ENCODE results near the gene PCDHB16. TPM values are rescaled to one million over a fixed set of nuclear protein-coding genes. Genes with fewer than 3 reads are reported as not detected.
"Not testable (repeated sequence)": the region's sequence is repeated elsewhere in the genome, so short reads cannot be mapped to it uniquely, and the experiment has no call there.

Gene PCDHB16
- total RNA-seq, 2 experiments from 2014 or later: not detected

DNA sequence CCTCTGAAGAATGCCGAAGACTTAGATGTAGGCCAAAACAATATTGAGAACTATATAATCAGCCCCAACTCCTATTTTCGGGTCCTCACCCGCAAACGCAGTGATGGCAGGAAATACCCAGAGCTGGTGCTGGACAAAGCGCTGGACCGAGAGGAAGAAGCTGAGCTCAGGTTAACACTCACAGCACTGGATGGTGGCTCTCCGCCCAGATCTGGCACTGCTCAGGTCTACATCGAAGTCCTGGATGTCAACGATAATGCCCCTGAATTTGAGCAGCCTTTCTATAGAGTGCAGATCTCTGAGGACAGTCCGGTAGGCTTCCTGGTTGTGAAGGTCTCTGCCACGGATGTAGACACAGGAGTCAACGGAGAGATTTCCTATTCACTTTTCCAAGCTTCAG is 32.4 kb downstream of the PCDHB16 start:
- H3K27ac Mint-ChIP-seq; CTCF ChIA-PET; H3K4me1 Mint-ChIP-seq (ENCODE audit: low read depth); intact Hi-C loops (cut with micrococcal nuclease); DNase-seq; H3K4me3 Mint-ChIP-seq; POLR2A ChIA-PET; ATAC-seq: not testable (repeated sequence)
- Mint-ChIP-seq H3K9me3 (peaks cover 14% of the 10 kb centered on the region), H3K36me3 (ENCODE audit: low read depth) (peaks cover 10% of the 10 kb centered on the region), H3K27me3 (peaks cover 45% of the 10 kb centered on the region)

DNA sequence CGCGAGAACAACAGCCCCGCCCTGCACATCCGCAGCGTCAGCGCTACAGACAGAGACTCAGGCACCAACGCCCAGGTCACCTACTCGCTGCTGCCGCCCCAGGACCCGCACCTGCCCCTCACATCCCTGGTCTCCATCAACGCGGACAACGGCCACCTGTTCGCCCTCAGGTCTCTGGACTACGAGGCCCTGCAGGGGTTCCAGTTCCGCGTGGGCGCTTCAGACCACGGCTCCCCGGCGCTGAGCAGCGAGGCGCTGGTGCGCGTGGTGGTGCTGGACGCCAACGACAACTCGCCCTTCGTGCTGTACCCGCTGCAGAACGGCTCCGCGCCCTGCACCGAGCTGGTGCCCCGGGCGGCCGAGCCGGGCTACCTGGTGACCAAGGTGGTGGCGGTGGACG is 33.3 kb downstream of the PCDHB16 start:
- H3K27ac Mint-ChIP-seq; CTCF ChIA-PET; ATAC-seq; H3K4me3 Mint-ChIP-seq; H3K4me1 Mint-ChIP-seq (ENCODE audit: low read depth); intact Hi-C loops (cut with micrococcal nuclease); DNase-seq; POLR2A ChIA-PET: not testable (repeated sequence)
- H3K9me3 Mint-ChIP-seq: peaks cover 16% of the 10 kb centered on the region
- peaks cover 42% of the 10 kb centered on the region for H3K27me3 Mint-ChIP-seq
- H3K36me3 Mint-ChIP-seq (ENCODE audit: low read depth): peaks cover 10% of the 10 kb centered on the region

DNA sequence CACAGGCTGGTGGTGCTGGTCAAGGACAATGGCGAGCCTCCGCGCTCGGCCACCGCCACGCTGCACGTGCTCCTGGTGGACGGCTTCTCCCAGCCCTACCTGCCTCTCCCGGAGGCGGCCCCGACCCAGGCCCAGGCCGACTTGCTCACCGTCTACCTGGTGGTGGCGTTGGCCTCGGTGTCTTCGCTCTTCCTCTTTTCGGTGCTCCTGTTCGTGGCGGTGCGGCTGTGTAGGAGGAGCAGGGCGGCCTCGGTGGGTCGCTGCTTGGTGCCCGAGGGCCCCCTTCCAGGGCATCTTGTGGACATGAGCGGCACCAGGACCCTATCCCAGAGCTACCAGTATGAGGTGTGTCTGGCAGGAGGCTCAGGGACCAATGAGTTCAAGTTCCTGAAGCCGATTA is 33.8 kb downstream of the PCDHB16 start:
- H3K27me3 Mint-ChIP-seq: peaks cover 41% of the 10 kb centered on the region
- CTCF ChIA-PET: not testable (repeated sequence)

DNA sequence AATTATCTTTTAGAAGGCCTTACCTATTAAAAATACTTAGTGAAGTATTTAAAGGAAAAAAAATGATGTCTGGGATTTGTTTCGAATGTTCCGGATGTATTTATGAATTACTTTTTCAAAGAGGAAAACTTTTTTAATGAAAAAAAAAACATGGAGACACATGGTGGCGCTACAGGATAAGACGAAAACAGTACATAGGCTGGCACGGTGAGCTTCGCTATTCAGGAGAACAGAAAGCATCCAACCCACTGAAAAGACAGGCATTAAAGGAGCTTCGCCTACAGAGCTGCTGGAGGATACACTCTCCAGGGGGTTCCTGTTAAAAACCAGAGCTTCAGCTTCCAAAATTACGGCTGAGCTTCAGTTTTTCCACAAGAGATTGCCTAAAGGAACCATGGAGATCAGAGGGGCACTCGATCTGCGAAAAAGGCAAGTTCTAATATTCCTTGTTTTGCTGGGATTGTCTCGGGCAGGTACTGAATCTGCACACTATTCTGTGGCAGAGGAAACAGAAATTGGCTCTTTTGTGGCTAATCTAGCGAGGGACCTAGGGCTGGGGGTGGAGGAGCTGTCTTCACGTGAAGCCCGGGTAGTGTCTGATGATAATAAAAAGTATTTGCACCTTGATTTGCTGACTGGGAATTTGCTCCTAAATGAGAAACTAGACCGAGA is 41.1 kb downstream of the PCDHB16 start, which contains the start of gene PCDHB14:
TSS of gene PCDHB14 (plus strand) at position 232 of the 672 bp plus-strand sequence. CDS start at position 395, 163 bp downstream.
- intact Hi-C loops (cut with micrococcal nuclease): no loop called here
- no peak for DNase-seq
- ChIA-PET CTCF (interaction anchor here (0.6 to 2.2 kb wide), 14 partner anchors 9 to 341 kb away, joined by 3 to 8 read pairs (median 4); partner anchors contain the start of genes PCDHB11, PCDHB15, PCDHGB5 and TAF7), POLR2A (no interaction called here)
- Mint-ChIP-seq H3K27me3 (peaks cover 38% of the 10 kb centered on the region), H3K36me3 (ENCODE audit: low read depth) (peaks cover 4% of the 10 kb centered on the region), H3K27ac (no peak within 1 kb of the TSS), H3K9me3 (peaks cover 8% of the 10 kb centered on the region), H3K4me1 (ENCODE audit: low read depth) (peaks cover 2% of the 10 kb centered on the region), H3K4me3 (no peak within 1 kb of the TSS)
- TF ChIP-seq, protein P1, sequence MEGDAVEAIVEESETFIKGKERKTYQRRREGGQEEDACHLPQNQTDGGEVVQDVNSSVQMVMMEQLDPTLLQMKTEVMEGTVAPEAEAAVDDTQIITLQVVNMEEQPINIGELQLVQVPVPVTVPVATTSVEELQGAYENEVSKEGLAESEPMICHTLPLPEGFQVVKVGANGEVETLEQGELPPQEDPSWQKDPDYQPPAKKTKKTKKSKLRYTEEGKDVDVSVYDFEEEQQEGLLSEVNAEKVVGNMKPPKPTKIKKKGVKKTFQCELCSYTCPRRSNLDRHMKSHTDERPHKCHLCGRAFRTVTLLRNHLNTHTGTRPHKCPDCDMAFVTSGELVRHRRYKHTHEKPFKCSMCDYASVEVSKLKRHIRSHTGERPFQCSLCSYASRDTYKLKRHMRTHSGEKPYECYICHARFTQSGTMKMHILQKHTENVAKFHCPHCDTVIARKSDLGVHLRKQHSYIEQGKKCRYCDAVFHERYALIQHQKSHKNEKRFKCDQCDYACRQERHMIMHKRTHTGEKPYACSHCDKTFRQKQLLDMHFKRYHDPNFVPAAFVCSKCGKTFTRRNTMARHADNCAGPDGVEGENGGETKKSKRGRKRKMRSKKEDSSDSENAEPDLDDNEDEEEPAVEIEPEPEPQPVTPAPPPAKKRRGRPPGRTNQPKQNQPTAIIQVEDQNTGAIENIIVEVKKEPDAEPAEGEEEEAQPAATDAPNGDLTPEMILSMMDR (IDR thresholded peaks at IDR 0.05): peak; percentile 33
- ATAC-seq: no peak

More for the DNA sequence above, 33.8 kb downstream of the PCDHB16 start:
- H3K27ac Mint-ChIP-seq; H3K4me3 Mint-ChIP-seq; ATAC-seq; H3K4me1 Mint-ChIP-seq (ENCODE audit: low read depth); POLR2A ChIA-PET; intact Hi-C loops (cut with micrococcal nuclease); H3K36me3 Mint-ChIP-seq (ENCODE audit: low read depth); DNase-seq: not testable (repeated sequence)
- peaks cover 14% of the 10 kb centered on the region for H3K9me3 Mint-ChIP-seq

DNA sequence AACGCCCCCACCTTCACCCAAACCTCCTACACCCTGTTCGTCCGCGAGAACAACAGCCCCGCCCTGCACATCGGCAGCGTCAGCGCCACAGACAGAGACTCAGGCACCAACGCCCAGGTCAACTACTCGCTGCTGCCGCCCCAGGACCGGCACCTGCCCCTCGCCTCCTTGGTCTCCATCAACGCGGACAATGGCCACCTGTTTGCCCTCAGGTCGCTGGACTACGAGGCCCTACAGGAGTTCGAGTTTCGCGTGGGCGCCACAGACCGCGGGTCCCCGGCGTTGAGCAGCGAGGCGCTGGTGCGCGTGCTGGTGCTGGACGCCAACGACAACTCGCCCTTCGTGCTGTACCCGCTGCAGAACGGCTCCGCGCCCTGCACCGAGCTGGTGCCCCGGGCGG is 42.7 kb downstream of the PCDHB16 start:
- H3K27ac Mint-ChIP-seq, H3K4me3 Mint-ChIP-seq: not testable (repeated sequence)

DNA sequence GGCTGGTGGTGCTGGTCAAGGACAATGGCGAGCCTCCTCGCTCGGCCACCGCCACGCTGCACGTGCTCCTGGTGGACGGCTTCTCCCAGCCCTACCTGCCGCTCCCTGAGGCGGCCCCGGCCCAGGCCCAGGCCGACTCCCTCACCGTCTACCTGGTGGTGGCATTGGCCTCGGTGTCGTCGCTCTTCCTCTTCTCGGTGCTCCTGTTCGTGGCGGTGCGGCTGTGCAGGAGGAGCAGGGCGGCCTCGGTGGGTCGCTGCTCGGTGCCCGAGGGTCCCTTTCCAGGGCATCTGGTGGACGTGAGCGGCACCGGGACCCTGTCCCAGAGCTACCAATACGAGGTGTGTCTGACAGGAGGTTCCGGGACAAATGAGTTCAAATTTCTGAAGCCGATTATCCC is 43.2 kb downstream of the PCDHB16 start:
- H3K9me3 Mint-ChIP-seq; ATAC-seq; H3K4me3 Mint-ChIP-seq; POLR2A ChIA-PET; CTCF ChIA-PET; H3K27ac Mint-ChIP-seq; H3K36me3 Mint-ChIP-seq (ENCODE audit: low read depth); DNase-seq; H3K4me1 Mint-ChIP-seq (ENCODE audit: low read depth); intact Hi-C loops (cut with micrococcal nuclease): not testable (repeated sequence)
- peaks cover 31% of the 10 kb centered on the region for H3K27me3 Mint-ChIP-seq

More for the DNA sequence above, 42.7 kb downstream of the PCDHB16 start:
- peaks cover 34% of the 10 kb centered on the region for H3K27me3 Mint-ChIP-seq
- ATAC-seq; H3K9me3 Mint-ChIP-seq; DNase-seq; POLR2A ChIA-PET; H3K36me3 Mint-ChIP-seq (ENCODE audit: low read depth); H3K4me1 Mint-ChIP-seq (ENCODE audit: low read depth); intact Hi-C loops (cut with micrococcal nuclease); CTCF ChIA-PET: not testable (repeated sequence)

DNA sequence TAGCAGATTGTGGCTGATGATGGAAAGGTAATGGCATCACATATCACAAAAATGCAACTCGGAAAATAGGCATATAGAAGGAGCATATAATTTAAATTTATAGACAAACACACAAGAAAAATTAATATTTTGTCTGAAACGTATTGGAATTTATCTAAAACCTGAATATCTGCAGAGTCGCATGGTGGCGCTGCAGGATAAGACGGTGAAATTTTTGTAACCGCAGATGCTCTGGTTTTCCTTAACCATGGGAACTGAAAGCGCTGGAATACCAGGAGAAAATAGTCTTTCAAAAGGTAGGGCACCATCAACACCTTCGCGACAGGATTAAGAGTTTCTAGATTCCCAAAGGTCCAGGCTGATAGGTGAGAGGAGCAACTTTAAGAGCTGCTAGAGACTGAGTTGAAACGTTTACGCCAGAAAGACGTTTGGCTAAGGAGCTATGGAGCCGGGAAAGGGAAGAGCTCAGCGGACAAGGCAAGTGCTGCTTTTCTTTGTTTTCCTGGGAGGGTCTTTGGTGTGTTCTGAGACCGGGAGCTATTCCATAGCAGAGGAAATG is 52.0 kb downstream of the PCDHB16 start:
- H3K27me3 Mint-ChIP-seq: peaks cover 37% of the 10 kb centered on the region
- POLR2A ChIA-PET: no interaction called here
- H3K27ac Mint-ChIP-seq: no peak overlapping the region
- peaks cover 14% of the 10 kb centered on the region for H3K36me3 Mint-ChIP-seq (ENCODE audit: low read depth)
- no peak for ATAC-seq
- intact Hi-C loops (cut with micrococcal nuclease): no loop called here
- CTCF ChIA-PET: interaction anchor here (0.8 to 1.5 kb wide), 5 partner anchors 11 to 323 kb away, joined by 3 to 6 read pairs (median 4); partner anchors contain the start of gene PCDHB15
- TF ChIP-seq, protein P1 (IDR thresholded peaks at IDR 0.05): peak; percentile 10
- H3K4me3 Mint-ChIP-seq: no peak overlapping the region
- DNase-seq: no peak
- H3K9me3 Mint-ChIP-seq: peaks cover 26% of the 10 kb centered on the region
- H3K4me1 Mint-ChIP-seq (ENCODE audit: low read depth): no peaks in the 10 kb centered on the region

Other genes starting within 250 kb of the PCDHB16 start
- gene PCDHAC2, start 215.9 kb upstream of the PCDHB16 start, total RNA-seq: not detected
- not detected for gene PCDHB1, start 131.0 kb upstream of the PCDHB16 start, total RNA-seq
- gene PCDHB2, start 87.8 kb upstream of the PCDHB16 start, total RNA-seq: not detected
- not detected for gene PCDHB3, start 81.9 kb upstream of the PCDHB16 start, total RNA-seq
- not detected for gene PCDHB4, start 60.6 kb upstream of the PCDHB16 start, total RNA-seq
- not detected for gene PCDHB5, start 47.2 kb upstream of the PCDHB16 start, total RNA-seq
- gene PCDHB6, start 32.3 kb upstream of the PCDHB16 start, total RNA-seq: not detected
- not detected for gene PCDHB7, start 9.7 kb upstream of the PCDHB16 start, total RNA-seq
- not detected for gene PCDHB8, start 4.6 kb upstream of the PCDHB16 start, total RNA-seq
- gene PCDHB9, start 4.8 kb downstream of the PCDHB16 start, total RNA-seq: not detected
- not detected for gene PCDHB10, start 10.0 kb downstream of the PCDHB16 start, total RNA-seq
- not detected for gene PCDHB11, start 17.2 kb downstream of the PCDHB16 start, total RNA-seq
- gene PCDHB12, start 26.3 kb downstream of the PCDHB16 start, total RNA-seq: not detected
- gene PCDHB13, start 31.5 kb downstream of the PCDHB16 start, total RNA-seq: not detected
- not detected for gene PCDHB14, start 41.0 kb downstream of the PCDHB16 start, total RNA-seq
- not detected for gene PCDHB15, start 63.0 kb downstream of the PCDHB16 start, total RNA-seq
- under 1 TPM in 1 of 2 experiments, not detected in 1; 0.25 TPM for gene SLC25A2, start 121.7 kb downstream of the PCDHB16 start, total RNA-seq
- gene TAF7, start 138.4 kb downstream of the PCDHB16 start, total RNA-seq: 10 to 100 TPM; 56.2 to 58.1 TPM
- under 1 TPM in 1 of 2 experiments, not detected in 1; 0.07 TPM for gene PCDHGA1, start 148.1 kb downstream of the PCDHB16 start, total RNA-seq
- gene PCDHGA2, start 156.4 kb downstream of the PCDHB16 start, total RNA-seq: not detected
- not detected for gene PCDHGA3, start 161.4 kb downstream of the PCDHB16 start, total RNA-seq
- gene PCDHGB1, start 167.7 kb downstream of the PCDHB16 start, total RNA-seq: not detected
- gene PCDHGA4, start 172.6 kb downstream of the PCDHB16 start, total RNA-seq: not detected
- gene PCDHGB2, start 177.6 kb downstream of the PCDHB16 start, total RNA-seq: under 1 TPM; 0.11 to 0.14 TPM
- not detected for gene PCDHGA5, start 181.8 kb downstream of the PCDHB16 start, total RNA-seq
- gene PCDHGB3, start 187.9 kb downstream of the PCDHB16 start, total RNA-seq: under 1 TPM; 0.07 to 0.16 TPM
- not detected for gene PCDHGA6, start 191.5 kb downstream of the PCDHB16 start, total RNA-seq
- not detected for gene PCDHGA7, start 200.4 kb downstream of the PCDHB16 start, total RNA-seq
- gene PCDHGB4, start 205.3 kb downstream of the PCDHB16 start, total RNA-seq: not detected
- not detected for gene PCDHGA8, start 210.2 kb downstream of the PCDHB16 start, total RNA-seq
- under 1 TPM in 1 of 2 experiments, not detected in 1; 0.11 TPM for gene PCDHGB5, start 215.6 kb downstream of the PCDHB16 start, total RNA-seq
- gene PCDHGA9, start 220.4 kb downstream of the PCDHB16 start, total RNA-seq: under 1 TPM in 1 of 2 experiments, not detected in 1; 0.09 TPM
- under 1 TPM in 1 of 2 experiments, not detected in 1; 0.09 TPM for gene PCDHGB6, start 225.6 kb downstream of the PCDHB16 start, total RNA-seq
- gene PCDHGA10, start 230.6 kb downstream of the PCDHB16 start, total RNA-seq: not detected
- not detected for gene PCDHGB7, start 235.3 kb downstream of the PCDHB16 start, total RNA-seq
- not detected for gene PCDHGA11, start 238.7 kb downstream of the PCDHB16 start, total RNA-seq
- not detected for gene PCDHGA12, start 248.1 kb downstream of the PCDHB16 start, total RNA-seq